ENCODE data around the gene SCFD2.

DNA sequence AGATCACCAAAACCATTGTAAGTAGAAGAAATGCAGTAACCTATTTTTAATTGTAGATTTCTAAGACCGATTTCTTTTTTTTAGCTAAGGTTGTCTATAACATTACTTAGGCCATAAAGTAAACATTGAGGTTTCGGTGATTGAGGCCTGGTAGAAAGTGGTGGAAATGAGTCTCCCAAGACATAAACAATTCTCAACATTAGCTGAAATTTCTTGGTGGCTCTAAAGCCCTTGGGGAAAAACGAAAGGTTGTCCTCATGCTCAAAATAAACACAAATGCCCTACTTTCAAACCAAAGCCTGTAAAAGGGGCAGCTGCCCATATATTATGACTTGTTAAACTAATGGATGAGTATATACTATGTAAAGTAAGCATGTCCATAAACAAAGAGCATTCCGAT lies 98.8 kb downstream of the SCFD2 start:
- TF ChIP-seq EZH2 (IDR thresholded peaks at IDR 0.05; ENCODE audit: low read depth), result no peak
- TF ChIP-seq, protein P1, sequence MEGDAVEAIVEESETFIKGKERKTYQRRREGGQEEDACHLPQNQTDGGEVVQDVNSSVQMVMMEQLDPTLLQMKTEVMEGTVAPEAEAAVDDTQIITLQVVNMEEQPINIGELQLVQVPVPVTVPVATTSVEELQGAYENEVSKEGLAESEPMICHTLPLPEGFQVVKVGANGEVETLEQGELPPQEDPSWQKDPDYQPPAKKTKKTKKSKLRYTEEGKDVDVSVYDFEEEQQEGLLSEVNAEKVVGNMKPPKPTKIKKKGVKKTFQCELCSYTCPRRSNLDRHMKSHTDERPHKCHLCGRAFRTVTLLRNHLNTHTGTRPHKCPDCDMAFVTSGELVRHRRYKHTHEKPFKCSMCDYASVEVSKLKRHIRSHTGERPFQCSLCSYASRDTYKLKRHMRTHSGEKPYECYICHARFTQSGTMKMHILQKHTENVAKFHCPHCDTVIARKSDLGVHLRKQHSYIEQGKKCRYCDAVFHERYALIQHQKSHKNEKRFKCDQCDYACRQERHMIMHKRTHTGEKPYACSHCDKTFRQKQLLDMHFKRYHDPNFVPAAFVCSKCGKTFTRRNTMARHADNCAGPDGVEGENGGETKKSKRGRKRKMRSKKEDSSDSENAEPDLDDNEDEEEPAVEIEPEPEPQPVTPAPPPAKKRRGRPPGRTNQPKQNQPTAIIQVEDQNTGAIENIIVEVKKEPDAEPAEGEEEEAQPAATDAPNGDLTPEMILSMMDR (conservative IDR thresholded peaks at IDR 0.05), result no peak

All from PC-9 (cell line).